HG02870 (cell line): Measurements from ENCODE around the gene LATS2.
A peak's percentile ranks its signal among the peaks of the same experiment; 100 is the strongest.

Experiments used
- ATAC-seq: cut with Tn5 transposase; IDR thresholded peaks from one replicate; pipeline ENCODE4 v1.9.1; 2021; ENCODE audit warnings: mild to moderate bottlenecking, moderate library complexity; ENCODE audit not compliant: unreplicated experiment

The LATS2 gene

DNA sequence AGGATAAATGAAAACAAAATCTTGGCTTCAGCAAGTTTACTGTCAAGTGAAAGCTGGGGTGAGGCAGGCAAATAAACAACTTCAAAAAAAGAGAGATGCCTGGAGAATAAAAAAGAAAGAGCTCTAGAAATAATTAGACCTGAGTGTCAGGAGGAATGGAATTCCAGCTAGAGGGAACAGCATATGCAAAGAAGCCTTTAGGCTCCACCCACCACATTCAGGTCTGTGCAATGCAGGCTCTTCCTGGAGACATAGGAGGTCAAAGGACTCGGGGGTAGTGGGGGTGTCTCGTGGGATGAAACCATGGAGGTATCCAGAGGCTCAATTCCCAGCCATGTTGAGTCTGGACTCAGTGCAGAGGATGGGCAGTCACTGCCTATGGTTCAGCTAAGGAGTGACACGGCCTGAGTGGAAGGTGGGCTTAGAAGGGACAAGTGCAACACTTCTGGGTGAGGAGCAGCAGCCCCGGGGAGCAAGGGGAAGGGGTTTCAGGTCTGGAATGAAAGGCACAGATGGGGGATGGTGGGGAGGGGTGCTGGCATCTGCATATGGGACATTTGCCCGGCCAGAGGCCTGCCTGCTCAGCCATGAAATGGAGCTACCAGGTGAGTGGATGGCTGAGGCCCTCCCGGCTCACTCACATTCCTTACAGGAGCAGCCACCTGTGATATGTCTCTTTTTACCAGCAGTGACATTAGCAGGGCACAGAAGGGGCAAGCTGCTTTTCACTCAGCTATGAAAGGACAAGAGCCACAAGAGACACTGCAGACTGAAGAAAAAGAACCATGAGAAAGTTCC is 12.3 kb downstream of the LATS2 start:
- ATAC-seq = no peak

DNA sequence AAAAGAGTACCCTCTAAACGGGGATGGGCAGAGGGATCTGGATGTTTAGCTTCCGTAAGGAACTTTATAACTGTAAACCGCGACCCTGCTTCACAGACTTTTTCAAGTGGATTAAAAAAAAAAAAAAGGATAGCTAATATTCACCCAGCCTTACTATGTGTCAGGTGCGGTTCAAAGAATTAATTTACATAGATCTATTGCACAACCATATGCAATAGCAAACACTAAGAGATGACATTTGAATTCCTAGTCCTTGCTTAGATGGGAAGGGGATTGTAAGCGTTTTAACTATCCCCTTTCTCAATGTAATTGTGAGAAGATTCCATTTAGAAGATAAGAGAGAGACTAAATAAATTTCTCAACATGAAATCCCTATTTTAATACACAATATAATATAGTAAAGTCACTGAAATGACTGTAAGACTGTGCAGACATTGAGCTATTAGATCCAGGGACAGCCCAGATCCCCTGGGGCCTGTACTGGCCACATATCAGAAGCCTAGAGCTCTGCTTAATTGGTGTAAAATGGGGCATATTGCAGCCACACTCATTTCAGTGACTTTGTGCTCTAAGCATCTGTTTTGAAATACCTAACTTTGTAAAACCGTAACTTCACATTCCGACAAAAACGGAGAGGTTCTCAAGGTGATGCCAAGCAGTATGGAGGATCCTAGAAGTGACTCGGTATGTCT is 13.6 kb downstream of the LATS2 start:
- ATAC-seq = no peak

DNA sequence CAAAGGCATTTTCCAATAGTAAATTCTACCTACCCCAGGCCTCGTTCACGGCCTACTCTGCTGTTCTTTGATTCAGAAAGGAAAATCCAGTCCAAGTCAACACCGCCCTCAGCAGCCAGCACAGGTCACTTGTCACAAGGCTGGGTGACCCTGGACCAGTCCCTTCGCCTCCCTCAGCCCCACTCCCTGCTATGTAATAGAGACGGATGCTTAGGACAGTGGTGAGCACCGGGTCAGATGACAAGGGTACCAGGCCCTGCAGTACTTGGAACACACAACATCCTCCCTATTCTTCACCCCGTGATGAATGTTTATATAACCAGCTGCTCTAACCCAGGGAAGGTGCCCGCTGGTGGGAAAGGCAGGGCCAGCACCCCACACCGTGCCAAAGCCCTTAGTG is 14.3 kb downstream of the LATS2 start:
- no peak for ATAC-seq

DNA sequence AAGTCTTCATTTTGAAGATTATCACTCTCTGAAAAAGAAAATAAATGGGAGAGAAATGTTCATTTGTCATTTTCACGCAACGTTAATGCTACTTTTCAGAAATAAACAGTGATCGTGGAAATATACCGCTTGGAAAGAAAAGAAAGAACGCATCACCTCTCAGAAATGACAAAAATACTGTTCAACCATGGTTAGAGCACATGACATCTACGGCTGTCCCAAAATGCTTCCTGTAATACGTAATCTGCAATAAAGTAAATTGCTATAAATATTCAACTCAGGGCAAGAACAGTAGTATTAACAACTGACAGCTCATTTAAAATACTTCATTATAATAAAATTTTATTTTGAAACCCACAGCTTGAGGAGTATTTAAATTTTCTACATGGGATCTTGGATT is 15.2 kb downstream of the LATS2 start:
- no peak for ATAC-seq

DNA sequence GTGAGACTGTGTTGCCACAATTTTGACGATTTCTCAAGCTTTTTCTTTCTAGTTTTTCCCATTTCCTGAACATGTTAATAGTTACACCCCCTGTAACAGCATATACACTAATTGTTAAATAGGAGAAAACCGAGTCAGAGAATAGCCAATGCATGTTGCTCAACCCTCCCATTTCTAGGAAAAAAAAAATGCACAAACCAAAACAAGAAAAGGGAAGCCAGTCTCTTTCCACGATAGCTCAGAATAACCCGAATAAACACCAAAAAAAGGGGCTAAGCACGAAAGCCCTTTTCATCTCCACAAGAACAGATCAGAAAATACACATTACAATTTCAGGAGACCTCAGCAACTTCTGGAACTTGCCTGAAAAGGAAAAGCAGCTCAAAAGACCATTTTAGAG is 16.3 kb downstream of the LATS2 start:
- ATAC-seq = no peak

DNA sequence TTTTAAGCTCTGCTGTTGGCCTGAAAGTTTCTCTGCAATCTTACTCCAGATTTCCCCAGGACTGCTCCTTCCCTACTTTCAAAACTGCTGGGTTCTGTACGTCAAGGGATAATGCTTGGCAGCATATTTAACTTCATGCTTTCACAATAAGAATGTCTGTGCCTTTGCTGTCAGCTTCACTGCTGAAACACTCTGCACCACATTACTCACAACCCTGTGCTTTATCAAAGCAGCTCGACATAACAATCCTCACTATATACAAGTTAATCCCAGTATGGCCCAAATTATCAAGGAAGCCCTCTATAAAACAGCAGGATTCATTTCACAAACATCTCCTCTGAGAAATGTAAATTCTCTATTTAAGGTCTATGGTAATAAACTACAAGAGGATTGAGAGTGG is 17.5 kb downstream of the LATS2 start:
- ATAC-seq = no peak

DNA sequence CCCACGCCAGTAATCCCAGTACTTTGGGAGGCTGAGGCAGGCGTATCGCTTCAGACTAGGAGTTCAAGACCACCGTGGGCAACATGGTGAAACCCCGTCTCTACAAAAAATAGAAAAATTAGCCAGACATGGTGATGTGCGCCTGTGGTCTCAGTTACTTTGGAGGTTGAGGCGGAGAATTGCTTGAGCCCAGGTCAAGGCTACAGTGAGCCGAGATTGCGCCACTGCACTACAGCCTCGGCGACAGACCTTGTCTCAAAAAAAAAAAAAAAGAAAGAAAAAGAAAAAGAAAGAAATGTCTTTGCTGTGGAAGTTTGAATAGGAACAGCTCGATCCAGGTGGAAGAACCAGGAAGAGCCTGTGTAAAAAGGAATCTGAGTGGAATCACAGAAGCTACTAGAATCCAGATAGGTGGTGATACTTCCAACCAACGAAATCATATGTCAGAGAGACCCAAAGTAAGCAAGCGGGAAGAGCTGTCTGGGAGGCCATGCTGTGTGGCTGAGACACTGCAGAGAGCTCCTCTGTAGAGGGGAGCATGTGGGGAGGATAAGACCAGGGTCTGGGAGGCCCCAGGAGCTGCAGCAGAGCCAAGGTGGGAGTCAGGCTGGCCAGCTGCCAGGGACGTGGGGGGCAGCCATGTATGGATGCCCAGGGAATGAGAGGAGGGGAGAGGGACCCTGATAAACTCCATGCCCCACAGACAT is 21.1 kb downstream of the LATS2 start:
- ATAC-seq = no peak

DNA sequence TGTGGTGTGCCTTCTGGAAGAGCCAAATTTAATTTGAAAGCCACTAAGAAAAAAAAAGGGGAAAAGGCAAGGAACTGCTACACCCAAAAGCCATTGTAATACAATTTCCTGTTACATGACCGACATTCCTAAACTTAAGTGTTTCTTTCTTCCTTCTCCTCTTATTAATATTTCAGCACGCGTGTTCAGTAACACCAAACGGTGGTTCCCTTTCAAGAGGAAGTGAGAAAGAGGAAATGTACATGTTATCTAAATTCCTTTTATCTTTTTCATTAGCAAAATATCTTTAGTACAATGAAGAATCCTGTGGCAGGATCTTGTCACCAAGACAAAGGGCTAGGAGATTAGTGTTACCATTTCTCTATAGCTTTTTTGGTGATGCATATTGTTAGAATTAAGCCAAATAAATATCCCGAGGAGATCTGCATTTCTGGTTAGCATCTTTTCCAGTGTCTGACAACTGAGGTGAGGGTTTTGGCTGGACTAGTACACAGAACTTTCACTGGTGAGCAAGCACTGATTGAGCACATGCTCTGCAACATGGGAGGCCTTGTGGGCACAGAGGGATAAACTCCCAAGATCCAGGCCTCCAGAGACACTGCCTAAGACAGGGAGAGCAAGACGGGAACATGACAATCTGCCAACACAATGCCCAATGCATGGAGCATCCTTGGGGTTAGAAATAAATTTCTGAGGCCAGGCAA is 22.1 kb downstream of the LATS2 start:
- no peak for ATAC-seq

DNA sequence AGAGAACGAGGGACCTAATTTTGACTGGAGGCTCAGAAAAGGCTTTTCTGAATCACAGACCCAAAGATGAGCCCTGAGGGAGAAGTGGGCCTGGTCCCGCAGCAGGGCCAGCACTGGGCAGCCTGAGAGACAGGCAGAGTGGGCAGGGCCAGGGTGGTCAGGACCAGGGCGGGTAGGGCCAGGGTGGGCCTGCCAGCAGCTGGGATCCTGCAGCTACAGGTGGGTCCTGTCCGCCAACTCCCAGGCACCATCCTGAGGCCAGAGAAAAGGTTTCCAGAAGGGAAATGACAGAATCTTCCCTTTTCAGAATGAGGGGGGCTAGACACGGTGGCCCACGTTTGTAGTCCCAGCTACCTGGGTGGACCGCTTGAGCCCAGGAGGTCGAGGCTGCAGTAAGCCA is 23.7 kb downstream of the LATS2 start:
- no peak for ATAC-seq

DNA sequence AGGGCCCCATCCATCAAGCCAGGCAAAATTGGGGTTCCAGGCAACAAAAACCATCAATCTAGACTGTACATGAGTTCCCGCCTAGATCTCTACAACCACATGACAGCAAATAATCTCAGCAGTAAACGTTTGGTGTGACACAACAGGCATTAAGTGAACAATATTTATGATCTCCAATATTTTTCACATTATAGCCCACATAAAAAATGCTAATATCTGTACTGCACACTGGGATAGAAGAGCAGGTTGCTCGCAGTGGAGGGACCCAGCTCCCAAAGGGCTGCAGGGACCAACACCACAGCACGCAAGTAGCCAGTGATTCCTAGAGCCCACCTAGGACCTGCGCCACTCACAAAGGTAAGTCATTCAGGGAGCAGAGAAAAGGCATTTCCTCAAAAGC is 25.9 kb downstream of the LATS2 start:
- no peak for ATAC-seq

DNA sequence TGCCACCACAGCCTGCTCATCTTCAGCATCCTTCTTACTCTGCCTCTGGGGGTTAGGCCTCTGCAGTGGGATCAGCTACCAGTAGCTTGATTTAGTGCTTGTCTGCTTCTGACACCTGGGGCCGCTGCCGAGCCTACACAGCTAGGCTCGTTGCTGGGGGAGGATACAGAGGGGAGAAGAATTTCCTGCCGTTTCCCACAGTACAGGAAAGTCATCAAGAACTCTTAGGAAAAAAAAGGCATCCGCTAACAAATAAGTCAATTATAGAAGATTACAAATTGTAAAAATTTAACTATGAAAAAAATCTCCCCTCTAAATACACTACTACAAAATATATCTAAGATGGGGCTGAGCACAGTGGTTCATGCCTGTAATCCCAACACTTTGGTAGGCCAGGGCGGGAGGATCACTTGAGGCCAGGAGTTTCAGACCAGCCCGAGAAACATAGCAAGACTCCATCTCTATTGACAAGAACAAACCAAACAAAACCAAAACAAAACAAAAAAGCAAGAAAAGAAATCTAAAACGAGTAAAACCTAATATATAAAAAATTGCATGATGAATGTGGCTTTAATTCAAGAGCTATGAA is 26.7 kb downstream of the LATS2 start:
- ATAC-seq = peak; percentile 49

DNA sequence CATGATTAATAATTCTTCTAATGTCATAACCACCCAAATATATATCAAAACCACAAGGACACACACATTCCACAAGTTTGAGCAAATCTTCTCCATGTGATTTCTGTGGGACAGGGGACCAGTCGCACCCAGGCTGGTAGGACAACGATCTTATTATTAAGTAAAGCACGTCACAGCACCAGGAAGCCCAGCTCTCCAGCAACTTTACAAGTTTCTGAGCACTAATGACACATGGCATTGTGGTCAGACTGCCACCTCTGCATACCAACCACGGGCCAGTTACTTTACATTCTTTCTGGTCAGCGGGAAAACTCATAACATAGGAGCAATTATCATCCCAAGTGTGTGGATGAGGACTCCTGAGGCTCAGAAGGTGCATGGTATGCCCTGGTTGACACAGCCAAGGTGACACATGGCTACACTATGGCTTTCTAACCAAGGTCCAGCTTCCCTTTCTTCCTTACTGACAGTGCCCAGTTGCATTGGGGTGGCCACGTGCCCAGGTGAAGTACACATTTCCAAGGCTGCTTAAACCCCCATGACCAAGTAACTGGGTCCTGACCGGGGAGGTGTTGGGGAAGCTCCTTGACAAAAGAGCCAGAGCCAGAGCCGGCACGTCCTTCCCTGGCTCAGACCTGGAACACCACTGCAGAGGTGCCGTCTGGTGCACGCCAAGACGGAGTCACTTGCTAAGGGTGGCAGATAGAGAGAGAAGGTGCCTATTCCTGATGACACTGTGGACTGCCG is 27.4 kb downstream of the LATS2 start:
- no peak for ATAC-seq

DNA sequence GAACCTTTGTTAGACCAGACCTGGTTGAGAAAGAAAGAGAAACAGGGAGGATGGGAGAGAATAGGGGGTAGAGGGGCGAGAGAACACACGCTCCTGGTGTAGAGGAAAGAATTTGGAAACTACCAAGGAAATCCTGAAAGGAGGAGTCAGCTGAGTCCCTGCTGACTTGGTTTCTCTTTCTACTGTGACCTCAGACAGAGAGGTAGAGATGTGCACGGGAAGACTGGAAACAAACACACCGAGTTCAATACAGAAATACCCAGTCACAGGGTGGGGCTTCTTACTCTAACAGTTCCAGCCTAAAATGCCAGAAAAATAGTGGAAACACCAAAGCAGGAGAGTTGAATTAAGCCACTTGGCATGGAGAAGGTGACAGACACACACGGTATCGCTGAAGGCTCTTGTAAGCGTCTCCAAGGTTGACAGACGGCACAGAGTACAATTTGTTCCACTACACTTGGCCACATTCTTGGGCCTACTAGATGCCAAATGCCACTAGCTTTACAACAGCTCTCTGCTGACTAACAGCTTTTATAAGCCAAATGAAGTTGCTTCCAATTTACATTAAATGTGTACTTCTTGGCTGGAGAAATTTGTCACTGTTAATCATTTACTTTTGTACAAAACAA is 28.1 kb downstream of the LATS2 start:
- ATAC-seq = no peak

DNA sequence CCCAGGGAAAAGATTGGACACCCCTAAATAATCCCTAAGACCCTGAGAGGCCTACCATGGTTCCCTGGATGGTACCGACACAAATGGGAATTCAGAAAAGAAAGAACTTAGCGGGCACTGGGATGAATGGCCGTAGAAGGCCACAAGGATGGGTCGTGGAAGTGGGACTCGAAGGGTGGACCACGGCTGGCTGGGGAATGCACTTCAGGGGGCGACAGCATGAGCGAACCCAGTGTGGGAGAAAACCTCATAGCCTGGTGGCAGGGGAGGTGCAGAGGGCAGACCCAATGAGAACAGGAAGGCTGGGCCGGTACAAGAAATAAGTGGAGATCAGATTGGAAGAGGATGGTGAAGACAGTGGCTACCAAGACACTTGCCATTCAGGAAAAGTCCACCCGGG is 28.7 kb downstream of the LATS2 start:
- no peak for ATAC-seq

DNA sequence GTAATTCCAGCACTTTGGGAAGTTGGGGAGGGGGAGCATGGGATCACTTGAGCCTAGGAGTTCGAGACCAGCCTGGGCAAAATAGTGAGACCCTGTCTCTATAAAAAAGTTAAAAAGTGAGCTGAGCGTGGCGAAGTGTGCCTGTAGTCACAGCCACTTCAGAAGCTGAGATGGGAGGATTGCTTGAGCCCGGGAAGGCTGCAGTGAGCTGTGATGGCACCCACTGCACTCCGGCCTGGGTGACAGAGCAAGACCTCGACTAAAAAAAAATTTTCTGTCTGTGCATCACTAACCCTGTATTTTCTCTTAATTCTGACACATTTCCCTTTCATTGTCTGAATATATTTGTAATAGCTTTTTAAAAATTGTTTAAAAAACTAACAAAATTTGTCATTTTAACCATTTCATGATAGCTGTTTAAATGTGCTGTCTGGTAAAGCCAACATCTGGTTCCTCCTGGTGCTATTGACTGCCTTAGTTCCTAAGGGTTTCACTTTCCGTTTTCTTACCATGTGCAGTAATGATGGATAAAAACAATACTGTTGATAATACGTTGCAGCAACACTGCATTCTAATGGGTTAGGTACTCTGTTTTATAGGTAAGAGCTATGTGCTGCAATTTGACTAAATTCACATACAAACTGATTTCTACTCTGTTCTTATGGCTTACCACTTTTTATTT is 29.7 kb downstream of the LATS2 start:
- ATAC-seq = no peak

DNA sequence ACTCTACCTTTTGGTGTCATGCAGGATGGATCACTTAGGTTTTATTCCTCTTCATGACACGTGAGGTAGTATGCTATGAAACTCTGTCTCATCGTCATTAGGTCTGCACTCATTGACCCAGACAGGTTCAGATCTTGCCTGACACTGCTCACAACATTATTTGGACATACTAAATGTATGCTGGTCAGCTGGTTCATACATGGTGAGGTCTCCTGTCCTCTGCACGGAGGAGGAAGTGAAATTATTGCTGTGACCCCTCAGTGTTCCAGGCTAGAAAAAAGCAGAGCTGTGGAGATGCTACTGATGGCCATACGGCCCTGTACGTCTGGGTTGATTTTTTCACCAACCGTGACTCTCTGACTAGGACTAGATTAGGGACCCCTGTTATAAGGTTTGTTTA is 35.8 kb downstream of the LATS2 start:
- ATAC-seq = no peak

DNA sequence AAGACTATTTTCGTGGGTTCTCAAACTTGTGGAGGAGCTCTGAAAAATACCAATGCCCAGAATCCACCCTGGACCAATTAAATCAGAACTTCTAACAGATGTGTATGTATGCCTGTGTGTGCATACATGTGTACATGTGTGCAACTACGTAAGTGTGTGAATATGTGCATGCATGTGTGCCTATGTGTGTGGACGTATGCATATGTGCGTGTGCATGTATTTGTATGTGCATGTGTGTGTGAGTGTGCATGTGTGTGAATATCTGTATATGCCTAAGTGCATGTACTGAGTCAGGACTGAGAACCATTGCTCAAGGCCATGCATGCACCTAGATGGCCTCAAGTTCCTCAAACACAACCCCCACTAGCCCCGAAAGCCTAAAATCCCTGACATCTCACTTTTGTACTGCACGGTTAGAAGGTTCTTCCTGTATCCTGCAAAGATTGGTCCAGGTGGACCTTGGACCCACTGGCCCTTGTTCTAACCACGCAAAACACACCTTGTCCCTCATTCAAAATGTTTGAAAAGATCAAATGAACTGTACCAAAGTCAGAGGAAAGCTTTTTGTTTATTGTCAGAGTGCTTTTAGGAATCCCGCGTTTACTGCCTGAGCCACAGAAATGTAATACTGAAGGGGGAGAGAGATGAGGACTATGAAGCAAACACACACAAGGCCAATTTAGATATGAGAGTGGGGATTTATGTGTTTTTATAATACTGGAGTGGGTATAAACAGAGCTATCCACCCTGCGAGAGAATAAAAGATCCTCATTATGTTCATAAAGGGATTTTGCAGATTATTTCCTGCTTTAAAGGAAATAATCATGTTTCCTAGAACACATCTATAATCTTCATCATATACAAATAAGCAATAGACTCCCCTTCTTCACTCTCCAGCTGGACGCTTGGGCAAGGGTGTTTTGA is 39.1 kb downstream of the LATS2 start:
- ATAC-seq = no peak

DNA sequence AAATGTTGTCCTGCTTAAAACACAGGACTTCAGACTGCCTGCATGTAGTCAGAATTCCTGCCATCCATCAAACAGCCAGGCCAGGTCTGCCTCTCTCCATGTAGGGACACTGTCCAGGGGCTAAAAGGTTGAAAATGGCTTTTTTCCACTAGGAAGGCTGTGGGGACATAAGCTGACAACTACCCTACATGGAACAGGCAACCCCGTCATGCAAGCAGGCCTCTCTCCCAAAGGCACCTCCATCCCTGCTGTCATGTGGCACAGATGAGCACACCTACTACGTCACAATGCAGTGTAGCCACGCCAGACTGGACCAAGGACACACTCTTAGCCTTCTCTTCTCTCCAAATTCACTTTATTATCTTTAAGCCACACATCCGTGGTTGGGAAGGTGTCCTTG is 40.8 kb downstream of the LATS2 start:
- ATAC-seq = no peak
